Medulla oblongata (tissue), 1 donor: ENCODE measurements around the gene CCDC6.
A peak's percentile ranks its signal among the peaks of the same experiment; 100 is the strongest.
"Not testable (repeated sequence)": the region's sequence is repeated elsewhere in the genome, so short reads cannot be mapped to it uniquely, and the experiment has no call there.

Experiments
- DNase-seq: peaks from one replicate; pipeline ENCODE4 v3.0.0-alpha.2; 2015; ENCODE audit errors: extremely low spot score

Gene CCDC6

GRCh38 chr10:59880971-59881510 is 25.3 kb downstream of the CCDC6 start:
- DNase-seq, result no peak

- no peak for DNase-seq
Measured at GRCh38 chr10:59880019-59880717, 26.2 kb downstream of the CCDC6 start.

- DNase-seq, result no peak
Measured at GRCh38 chr10:59879363-59879913, 26.9 kb downstream of the CCDC6 start.

GRCh38 chr10:59878915-59879314 is 27.4 kb downstream of the CCDC6 start:
- no peak for DNase-seq

GRCh38 chr10:59878289-59878688 is 28.1 kb downstream of the CCDC6 start:
- no peak for DNase-seq

- no peak for DNase-seq
Measured at GRCh38 chr10:59877191-59877671, 29.1 kb downstream of the CCDC6 start.

GRCh38 chr10:59876695-59877094 is 29.7 kb downstream of the CCDC6 start:
- DNase-seq, result no peak

GRCh38 chr10:59876208-59876607 is 30.1 kb downstream of the CCDC6 start:
- DNase-seq, result not testable (repeated sequence)

- no peak for DNase-seq
Measured at GRCh38 chr10:59873896-59874295, 32.5 kb downstream of the CCDC6 start.

GRCh38 chr10:59872892-59873463 is 33.4 kb downstream of the CCDC6 start:
- DNase-seq, result no peak

GRCh38 chr10:59870152-59870551 is 36.2 kb downstream of the CCDC6 start:
- no peak for DNase-seq

- DNase-seq, result no peak
Measured at GRCh38 chr10:59869594-59869940, 36.8 kb downstream of the CCDC6 start.

GRCh38 chr10:59868696-59869593 is 37.4 kb downstream of the CCDC6 start:
- no peak for DNase-seq

- no peak for DNase-seq
Measured at GRCh38 chr10:59867590-59867989, 38.8 kb downstream of the CCDC6 start.

- DNase-seq, result peak; percentile 55
Measured at GRCh38 chr10:59865101-59865500, 41.3 kb downstream of the CCDC6 start.

GRCh38 chr10:59864141-59864962 is 42.0 kb downstream of the CCDC6 start:
- no peak for DNase-seq

- DNase-seq, result no peak
Measured at GRCh38 chr10:59859570-59859969, 46.8 kb downstream of the CCDC6 start.

GRCh38 chr10:59857921-59858320 is 48.4 kb downstream of the CCDC6 start:
- DNase-seq, result no peak

- no peak for DNase-seq
Measured at GRCh38 chr10:59857049-59857448, 49.3 kb downstream of the CCDC6 start.

GRCh38 chr10:59856104-59856503 is 50.3 kb downstream of the CCDC6 start:
- no peak for DNase-seq

GRCh38 chr10:59854571-59854970 is 51.8 kb downstream of the CCDC6 start:
- DNase-seq, result no peak
